ENCODE data around the gene SPOUT1.
"Not testable (repeated sequence)": the region's sequence is repeated elsewhere in the genome, so short reads cannot be mapped to it uniquely, and the experiment has no call there.

DNA sequence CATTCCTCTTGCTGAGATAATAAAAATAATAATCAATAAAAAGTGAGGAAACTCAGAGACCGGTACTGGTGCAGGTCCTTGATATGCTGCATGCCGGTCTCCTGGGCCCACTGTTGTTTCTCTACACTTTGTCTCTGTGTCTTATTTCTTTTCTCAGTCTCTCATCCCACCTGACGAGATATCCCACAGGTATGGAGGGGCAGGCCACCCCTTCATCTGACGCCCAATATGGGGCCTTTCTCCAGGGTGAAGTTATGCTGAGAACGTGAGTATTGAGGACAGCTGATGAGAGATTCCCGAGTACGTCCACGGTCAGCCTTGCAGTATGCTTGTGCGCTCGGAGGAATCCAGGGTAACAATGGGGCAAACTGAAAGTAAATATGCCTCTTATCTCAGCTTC is 21.4 kb upstream of the SPOUT1 start:
- TF ChIP-seq, protein P1, sequence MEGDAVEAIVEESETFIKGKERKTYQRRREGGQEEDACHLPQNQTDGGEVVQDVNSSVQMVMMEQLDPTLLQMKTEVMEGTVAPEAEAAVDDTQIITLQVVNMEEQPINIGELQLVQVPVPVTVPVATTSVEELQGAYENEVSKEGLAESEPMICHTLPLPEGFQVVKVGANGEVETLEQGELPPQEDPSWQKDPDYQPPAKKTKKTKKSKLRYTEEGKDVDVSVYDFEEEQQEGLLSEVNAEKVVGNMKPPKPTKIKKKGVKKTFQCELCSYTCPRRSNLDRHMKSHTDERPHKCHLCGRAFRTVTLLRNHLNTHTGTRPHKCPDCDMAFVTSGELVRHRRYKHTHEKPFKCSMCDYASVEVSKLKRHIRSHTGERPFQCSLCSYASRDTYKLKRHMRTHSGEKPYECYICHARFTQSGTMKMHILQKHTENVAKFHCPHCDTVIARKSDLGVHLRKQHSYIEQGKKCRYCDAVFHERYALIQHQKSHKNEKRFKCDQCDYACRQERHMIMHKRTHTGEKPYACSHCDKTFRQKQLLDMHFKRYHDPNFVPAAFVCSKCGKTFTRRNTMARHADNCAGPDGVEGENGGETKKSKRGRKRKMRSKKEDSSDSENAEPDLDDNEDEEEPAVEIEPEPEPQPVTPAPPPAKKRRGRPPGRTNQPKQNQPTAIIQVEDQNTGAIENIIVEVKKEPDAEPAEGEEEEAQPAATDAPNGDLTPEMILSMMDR (IDR thresholded peaks at IDR 0.05; ENCODE audit: poor library complexity, severe bottlenecking), result not testable (repeated sequence)
- TF ChIP-seq SMC3 (conservative IDR thresholded peaks at IDR 0.05; ENCODE audit: poor library complexity); RAD21 (conservative IDR thresholded peaks at IDR 0.05): not testable (repeated sequence)
- TF ChIP-seq, protein P2, sequence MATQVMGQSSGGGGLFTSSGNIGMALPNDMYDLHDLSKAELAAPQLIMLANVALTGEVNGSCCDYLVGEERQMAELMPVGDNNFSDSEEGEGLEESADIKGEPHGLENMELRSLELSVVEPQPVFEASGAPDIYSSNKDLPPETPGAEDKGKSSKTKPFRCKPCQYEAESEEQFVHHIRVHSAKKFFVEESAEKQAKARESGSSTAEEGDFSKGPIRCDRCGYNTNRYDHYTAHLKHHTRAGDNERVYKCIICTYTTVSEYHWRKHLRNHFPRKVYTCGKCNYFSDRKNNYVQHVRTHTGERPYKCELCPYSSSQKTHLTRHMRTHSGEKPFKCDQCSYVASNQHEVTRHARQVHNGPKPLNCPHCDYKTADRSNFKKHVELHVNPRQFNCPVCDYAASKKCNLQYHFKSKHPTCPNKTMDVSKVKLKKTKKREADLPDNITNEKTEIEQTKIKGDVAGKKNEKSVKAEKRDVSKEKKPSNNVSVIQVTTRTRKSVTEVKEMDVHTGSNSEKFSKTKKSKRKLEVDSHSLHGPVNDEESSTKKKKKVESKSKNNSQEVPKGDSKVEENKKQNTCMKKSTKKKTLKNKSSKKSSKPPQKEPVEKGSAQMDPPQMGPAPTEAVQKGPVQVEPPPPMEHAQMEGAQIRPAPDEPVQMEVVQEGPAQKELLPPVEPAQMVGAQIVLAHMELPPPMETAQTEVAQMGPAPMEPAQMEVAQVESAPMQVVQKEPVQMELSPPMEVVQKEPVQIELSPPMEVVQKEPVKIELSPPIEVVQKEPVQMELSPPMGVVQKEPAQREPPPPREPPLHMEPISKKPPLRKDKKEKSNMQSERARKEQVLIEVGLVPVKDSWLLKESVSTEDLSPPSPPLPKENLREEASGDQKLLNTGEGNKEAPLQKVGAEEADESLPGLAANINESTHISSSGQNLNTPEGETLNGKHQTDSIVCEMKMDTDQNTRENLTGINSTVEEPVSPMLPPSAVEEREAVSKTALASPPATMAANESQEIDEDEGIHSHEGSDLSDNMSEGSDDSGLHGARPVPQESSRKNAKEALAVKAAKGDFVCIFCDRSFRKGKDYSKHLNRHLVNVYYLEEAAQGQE (IDR thresholded peaks at IDR 0.05; ENCODE audit: borderline replicate concordance), result not testable (repeated sequence)
